ENCODE results near the gene RNASEH1.
A peak's percentile ranks its signal among the peaks of the same experiment; 100 is the strongest.
"Not testable (repeated sequence)": the region's sequence is repeated elsewhere in the genome, so short reads cannot be mapped to it uniquely, and the experiment has no call there.

RNASEH1 gene

GRCh38 chr2:3588084-3588483 lies 30.0 kb upstream of the RNASEH1 start:
- no peak for DNase-seq

DNA sequence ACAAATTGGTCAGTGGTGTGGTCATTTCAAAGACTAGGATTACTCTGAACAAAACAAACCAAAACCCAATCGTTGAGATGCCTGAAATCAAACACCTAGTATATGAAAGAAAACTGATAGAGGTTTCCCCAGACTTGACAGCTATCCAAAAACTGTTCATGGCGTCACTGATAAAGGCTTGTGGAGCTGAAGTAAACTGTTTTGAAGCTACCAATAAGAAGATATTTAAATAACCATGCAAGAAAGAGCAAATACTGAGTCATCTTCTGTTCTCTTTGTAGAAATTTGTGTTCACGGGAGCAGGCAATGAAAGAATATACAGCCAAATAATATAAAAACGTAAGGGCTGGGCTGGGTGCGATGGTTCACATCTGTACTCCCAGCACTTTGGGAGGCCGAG lies 29.3 kb upstream of the RNASEH1 start:
- DNase-seq = peak; percentile 95

DNA sequence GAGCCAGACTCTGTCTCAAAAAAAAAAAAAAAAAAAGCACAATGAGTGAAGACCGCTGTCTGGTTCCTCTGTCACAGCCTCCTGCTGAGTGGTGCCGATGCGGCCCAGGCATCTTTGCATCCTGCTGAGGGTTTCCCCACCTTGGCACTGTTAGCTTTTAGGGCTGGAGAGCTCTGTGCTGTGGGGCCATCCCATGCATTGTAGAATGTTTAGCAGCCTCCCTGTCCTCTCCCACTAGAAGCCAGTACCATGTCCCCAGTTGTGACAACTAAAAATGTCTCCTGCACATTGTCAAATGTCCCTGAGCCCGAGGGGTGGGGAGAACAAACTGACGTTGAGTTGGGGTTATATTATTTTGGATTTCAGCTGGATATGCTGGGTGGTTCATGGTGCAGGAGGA lies 28.9 kb upstream of the RNASEH1 start:
- no peak for DNase-seq

DNA sequence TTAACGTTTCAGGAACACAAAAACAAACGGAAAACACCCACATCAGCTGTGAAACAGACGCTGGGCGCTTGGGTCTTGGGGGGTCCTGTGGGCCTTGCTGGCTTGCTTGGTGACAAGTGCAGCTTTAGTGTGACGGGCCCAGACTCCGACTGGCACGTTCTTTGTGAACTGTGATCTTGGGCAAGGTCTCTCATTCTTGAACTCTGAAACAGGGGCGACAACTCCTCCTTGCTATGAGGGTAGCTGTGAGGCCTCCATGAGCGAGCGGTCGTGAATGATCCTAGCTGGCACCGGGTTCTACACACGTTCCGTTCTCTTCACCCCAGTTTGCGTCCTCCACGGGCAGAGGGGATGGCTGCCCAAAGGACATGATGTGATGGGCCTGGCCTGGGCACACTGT lies 28.1 kb upstream of the RNASEH1 start:
- DNase-seq = no peak

GRCh38 chr2:3585261-3586109 lies 27.4 kb upstream of the RNASEH1 start:
- DNase-seq = peak; percentile 77

GRCh38 chr2:3584608-3585260 lies 26.6 kb upstream of the RNASEH1 start:
- no peak for DNase-seq

GRCh38 chr2:3584076-3584475 lies 25.9 kb upstream of the RNASEH1 start:
- DNase-seq = no peak

DNA sequence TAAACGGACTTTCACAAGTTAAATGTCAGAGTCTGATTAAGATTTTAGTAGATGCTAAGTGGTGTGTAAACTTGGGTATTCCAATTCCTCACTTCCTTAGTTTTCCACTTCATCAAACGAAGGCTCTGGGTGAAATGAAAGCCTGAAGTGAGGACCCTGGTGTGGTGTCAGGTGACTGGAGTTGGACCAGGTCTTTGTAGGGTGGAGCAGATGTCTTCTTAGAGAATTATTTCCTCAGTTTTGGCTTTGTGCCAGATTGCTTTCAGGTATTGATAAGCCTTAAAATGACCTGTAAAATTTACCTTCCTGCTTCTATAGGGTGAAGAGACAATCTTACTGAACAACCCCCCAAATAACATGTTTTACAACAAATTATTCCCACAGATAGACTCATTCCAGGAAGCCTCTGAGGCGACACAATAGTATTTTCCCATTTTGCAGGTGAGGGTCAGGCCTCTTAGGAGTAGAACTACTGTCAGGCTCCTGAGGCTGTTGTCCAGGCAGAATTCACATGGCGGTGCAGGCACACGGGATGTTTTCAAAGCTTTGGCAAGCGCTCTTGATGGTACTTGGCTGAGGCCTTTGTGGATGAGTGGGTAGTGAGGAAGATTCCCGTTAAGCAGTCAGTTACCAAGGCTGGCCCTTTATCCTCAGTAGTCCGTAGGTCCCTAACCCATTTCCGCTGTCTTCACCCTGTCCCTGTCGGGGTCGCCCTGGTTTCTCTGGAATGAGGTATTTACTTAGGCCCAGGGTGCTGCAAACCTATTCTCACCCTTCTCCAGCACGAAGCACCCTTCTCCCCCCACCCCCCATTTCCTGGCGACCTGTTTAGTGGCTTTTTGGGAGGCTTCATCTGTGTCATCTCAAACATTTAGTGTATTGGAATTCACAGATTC lies 23.5 kb upstream of the RNASEH1 start:
- DNase-seq = no peak

DNA sequence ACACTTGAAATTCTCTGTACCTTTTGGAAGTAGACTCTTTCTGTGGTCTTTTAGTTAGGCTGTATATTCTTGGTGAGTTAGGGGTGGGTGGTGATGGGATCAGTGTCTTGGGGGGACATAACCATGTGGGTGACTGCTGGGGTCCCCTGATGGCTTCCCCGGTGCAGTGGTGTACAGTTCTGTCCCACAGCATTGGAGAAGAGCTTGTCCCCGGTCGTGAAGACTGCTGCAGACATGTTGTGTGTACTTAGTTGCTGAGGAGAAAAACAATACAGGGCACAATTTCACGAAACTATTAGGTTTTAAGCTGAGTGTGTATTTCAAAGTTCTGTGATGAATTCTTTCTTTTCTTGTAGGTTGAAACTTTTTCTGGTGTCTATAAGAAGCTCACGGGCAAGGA lies 22.3 kb upstream of the RNASEH1 start:
- no peak for DNase-seq

DNA sequence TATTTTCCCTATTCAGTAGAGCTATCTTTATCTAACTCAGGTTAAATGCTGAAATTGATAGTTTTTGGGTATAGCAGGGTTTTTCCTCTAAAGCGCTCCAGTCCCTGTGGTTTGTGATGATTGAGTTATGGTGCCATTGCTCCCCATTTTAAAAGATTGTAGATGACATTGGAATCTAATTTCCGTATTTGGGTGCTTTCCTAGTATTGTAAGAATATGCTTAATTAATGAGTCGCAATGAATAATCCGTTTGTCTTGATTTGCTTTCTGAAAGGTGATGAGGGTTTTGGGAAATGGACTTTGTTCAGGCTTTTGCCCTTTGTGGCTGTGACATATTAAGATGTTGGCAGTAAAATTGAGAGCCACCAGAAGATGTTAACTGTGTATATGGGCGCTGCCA lies 20.9 kb upstream of the RNASEH1 start:
- no peak for DNase-seq

GRCh38 chr2:3576263-3576630 lies 18.1 kb upstream of the RNASEH1 start:
- DNase-seq = not testable (repeated sequence)

DNA sequence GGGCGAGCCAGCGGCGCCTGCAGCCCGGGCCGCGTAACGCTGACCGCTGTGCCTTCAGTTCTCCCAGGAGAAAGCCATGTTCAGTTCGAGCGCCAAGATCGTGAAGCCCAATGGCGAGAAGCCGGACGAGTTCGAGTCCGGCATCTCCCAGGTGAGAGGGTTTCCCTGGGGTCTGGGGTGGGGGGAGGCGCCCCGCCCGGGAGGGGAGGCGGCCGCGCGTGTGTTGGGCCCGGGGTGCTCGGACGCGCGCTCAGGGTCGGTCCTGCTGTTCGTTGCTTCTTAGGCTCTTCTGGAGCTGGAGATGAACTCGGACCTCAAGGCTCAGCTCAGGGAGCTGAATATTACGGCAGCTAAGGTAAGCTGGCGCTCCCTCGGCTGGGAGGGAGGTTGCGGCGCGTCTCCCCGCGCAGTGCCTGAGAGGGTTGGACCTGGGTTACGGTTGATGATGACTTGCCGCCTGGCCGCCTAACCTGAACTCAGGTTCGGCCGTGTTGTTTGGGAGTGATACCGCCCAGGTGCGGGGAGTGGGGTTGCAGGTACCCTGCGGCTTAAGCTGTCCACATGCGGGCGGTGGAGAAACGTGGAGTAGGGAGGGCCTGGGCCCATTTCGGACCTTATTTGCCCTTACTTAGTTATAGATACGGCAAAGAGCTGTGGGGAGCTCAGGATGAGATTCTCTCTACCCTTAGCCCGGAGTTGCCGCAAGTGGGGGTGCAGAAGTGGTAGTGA lies 17.6 kb upstream of the RNASEH1 start:
- no peak for DNase-seq

DNA sequence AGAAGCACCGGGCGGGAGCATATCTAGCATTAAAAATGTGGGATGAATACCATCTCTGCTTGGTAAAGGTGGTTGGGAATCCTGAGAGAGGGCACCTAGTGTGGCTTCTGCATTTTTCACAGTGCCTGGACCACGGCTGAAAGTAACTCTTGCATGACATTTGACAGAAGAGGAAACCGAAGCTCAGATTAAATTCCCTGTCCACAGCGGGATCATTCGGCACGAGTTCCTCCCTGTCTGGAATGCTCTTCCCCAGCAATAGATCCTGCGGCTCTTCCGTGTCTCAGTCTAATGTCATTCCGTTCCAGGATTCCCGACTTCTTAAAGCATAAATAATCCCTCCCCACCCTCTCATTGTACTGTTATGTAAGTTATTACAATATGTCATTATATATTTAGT lies 16.0 kb upstream of the RNASEH1 start:
- DNase-seq = no peak

GRCh38 chr2:3572620-3573019 lies 14.5 kb upstream of the RNASEH1 start:
- DNase-seq = no peak

DNA sequence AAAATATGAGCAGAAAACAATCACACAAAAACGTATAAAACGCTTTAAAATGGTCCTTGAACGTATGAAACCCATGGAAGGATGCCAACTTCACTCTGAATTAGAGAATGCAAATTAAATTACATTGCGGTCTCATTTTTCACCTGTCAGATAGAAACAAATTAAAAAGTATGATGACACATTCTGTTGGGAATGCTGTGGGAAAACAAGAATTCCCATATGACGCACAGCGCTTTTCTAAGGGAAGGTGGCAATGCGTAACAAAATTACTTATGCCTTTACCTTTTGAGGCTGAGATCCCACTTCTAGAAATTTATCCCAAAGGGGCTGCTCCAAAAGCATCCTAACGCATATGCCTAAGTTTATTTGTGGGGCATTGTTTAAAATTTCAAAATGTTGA lies 13.2 kb upstream of the RNASEH1 start:
- no peak for DNase-seq

GRCh38 chr2:3569656-3570055 lies 11.5 kb upstream of the RNASEH1 start:
- not testable (repeated sequence) for DNase-seq

GRCh38 chr2:3566806-3567205 lies 8.7 kb upstream of the RNASEH1 start:
- no peak for DNase-seq

- DNase-seq = no peak
Measured at GRCh38 chr2:3565117-3565516, 7.0 kb upstream of the RNASEH1 start.

DNA sequence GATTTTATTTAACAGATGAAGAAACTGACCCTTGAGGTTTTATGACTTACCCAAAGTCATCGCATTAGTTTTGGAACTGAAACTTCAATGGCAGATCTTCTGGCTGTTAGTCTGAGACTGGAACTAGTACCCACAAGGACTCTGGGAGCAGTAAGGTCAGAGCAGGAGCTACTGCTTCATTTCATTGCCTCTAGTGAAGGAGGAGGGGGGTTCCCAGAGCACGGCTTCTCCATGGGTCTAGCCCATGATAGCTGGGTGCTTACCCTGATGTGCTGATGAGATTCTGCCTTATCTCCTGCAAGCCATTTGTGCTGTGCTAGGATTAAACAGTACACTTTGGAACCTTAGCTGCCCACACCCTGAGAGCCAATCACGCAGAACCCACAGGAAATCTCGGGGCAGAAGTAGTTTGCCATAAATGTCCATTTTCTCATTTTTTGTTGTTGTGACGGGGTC lies 5.4 kb upstream of the RNASEH1 start:
- peak; percentile 70 for DNase-seq

GRCh38 chr2:3557639-3558204 lies 411 bp downstream of the RNASEH1 start:
- peak; percentile 18 for DNase-seq

GRCh38 chr2:3553946-3554345 lies 4.2 kb downstream of the RNASEH1 start:
- DNase-seq = no peak

DNA sequence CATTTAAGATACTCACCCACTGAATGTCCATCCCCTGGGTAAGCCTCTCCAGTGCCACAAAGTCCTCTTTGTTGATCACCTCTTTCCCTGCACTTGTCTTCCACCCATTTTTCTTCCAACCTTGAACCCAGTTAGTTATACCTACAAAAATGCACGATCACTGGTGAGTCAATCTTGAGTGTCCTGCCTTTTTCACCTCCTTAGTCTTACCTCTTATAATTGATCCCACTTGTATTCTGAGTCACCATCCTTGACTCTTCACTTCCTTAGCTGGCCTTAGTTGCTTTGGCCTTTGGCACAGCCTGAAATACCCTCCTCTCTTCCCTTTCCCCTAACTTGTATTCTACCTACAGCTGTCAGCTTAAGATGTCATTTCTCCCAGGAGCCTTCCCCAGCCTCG lies 10.2 kb downstream of the RNASEH1 start:
- DNase-seq = no peak
